ENCODE results near the gene SLC2A11. TPM values are rescaled to one million over a fixed set of nuclear protein-coding genes. Genes with fewer than 3 reads are reported as not detected.

The SLC2A11 gene
- total and polyA plus RNA-seq, 2 donors (not counting 1 experiment from before 2014, with no cell fraction given), result 3.9 to 14.9 TPM

GRCh38 chr22:23883658-23884057 lies 26.0 kb downstream of the SLC2A11 start:
- Histone ChIP-seq H4K20me1 (ENCODE audit: control insufficient read depth, extremely low read depth, insufficient read depth, low read length) (no peaks in the 10 kb centered on the region), H3K36me3 (ENCODE audit: control insufficient read depth, insufficient read depth, low read length) (no peaks in the 10 kb centered on the region), H2AFZ (ENCODE audit: low read length) (no peak overlapping the region), H3K27me3 (ENCODE audit: control insufficient read depth, insufficient read depth, low read length) (no peaks in the 10 kb centered on the region), H3K4me3 (replicated peaks in 1 of 4; ENCODE audit: control extremely low read depth in 1 of 4, insufficient read depth in 1 of 4, low read depth in 3 of 4, low read length in 4 of 4) (no peak overlapping the region), H3K4me1 (ENCODE audit: control insufficient read depth, extremely low read depth, insufficient read depth, low read length) (peaks cover 3% of the 10 kb centered on the region), H3K4me2 (ENCODE audit: extremely low read depth, insufficient read depth, low read length) (no peak overlapping the region), H3K9me3 (ENCODE audit: control insufficient read depth, insufficient read depth, low read depth, low read length) (no peaks in the 10 kb centered on the region), H3K79me2 (ENCODE audit: control insufficient read depth, insufficient read depth, low read length) (no peaks in the 10 kb centered on the region), H3K9ac (ENCODE audit: insufficient read depth, low read length) (no peak overlapping the region), H3K27ac (ENCODE audit: insufficient read depth, low read length) (no peak overlapping the region)
- DNase-seq (ENCODE audit: low read depth in 2 of 2), result no peak
- TF ChIP-seq EZH2 (IDR thresholded peaks at IDR 0.05; ENCODE audit: low read length, missing control alignments), result no peak
- no peak for TF ChIP-seq CTCF (conservative IDR thresholded peaks at IDR 0.05 in 1 of 2, IDR thresholded peaks at IDR 0.05 in 1 of 2; ENCODE audit: low read depth in 1 of 2, low read length in 2 of 2)

GRCh38 chr22:23884140-23884539 lies 26.5 kb downstream of the SLC2A11 start:
- Histone ChIP-seq H4K20me1 (ENCODE audit: control insufficient read depth, extremely low read depth, insufficient read depth, low read length) (no peaks in the 10 kb centered on the region), H3K4me3 (replicated peaks in 1 of 4; ENCODE audit: control extremely low read depth in 1 of 4, insufficient read depth in 1 of 4, low read depth in 3 of 4, low read length in 4 of 4) (no peak overlapping the region), H2AFZ (ENCODE audit: low read length) (no peak overlapping the region), H3K27ac (ENCODE audit: insufficient read depth, low read length) (no peak overlapping the region), H3K36me3 (ENCODE audit: control insufficient read depth, insufficient read depth, low read length) (no peaks in the 10 kb centered on the region), H3K4me1 (ENCODE audit: control insufficient read depth, extremely low read depth, insufficient read depth, low read length) (peaks cover 3% of the 10 kb centered on the region), H3K27me3 (ENCODE audit: control insufficient read depth, insufficient read depth, low read length) (no peaks in the 10 kb centered on the region), H3K9ac (ENCODE audit: insufficient read depth, low read length) (no peak overlapping the region), H3K79me2 (ENCODE audit: control insufficient read depth, insufficient read depth, low read length) (no peaks in the 10 kb centered on the region), H3K4me2 (ENCODE audit: extremely low read depth, insufficient read depth, low read length) (no peak overlapping the region), H3K9me3 (ENCODE audit: control insufficient read depth, insufficient read depth, low read depth, low read length) (no peaks in the 10 kb centered on the region)
- DNase-seq (ENCODE audit: low read depth in 2 of 2), result no peak
- TF ChIP-seq CTCF (conservative IDR thresholded peaks at IDR 0.05 in 1 of 2, IDR thresholded peaks at IDR 0.05 in 1 of 2; ENCODE audit: low read depth in 1 of 2, low read length in 2 of 2) (no peak), EZH2 (IDR thresholded peaks at IDR 0.05; ENCODE audit: low read length, missing control alignments) (no peak)

- TF ChIP-seq EZH2 (IDR thresholded peaks at IDR 0.05; ENCODE audit: low read length, missing control alignments) (no peak), CTCF (conservative IDR thresholded peaks at IDR 0.05 in 1 of 2, IDR thresholded peaks at IDR 0.05 in 1 of 2; ENCODE audit: low read depth in 1 of 2, low read length in 2 of 2) (no peak)
- Histone ChIP-seq H3K79me2 (ENCODE audit: control insufficient read depth, insufficient read depth, low read length) (no peaks in the 10 kb centered on the region), H4K20me1 (ENCODE audit: control insufficient read depth, extremely low read depth, insufficient read depth, low read length) (no peaks in the 10 kb centered on the region), H3K9me3 (ENCODE audit: control insufficient read depth, insufficient read depth, low read depth, low read length) (no peaks in the 10 kb centered on the region), H2AFZ (ENCODE audit: low read length) (peak overlapping the region; percentile 68), H3K4me1 (ENCODE audit: control insufficient read depth, extremely low read depth, insufficient read depth, low read length) (peaks cover 6% of the 10 kb centered on the region), H3K36me3 (ENCODE audit: control insufficient read depth, insufficient read depth, low read length) (no peaks in the 10 kb centered on the region), H3K4me3 (replicated peaks in 1 of 4; ENCODE audit: control extremely low read depth in 1 of 4, insufficient read depth in 1 of 4, low read depth in 3 of 4, low read length in 4 of 4) (no peak overlapping the region), H3K27me3 (ENCODE audit: control insufficient read depth, insufficient read depth, low read length) (no peaks in the 10 kb centered on the region), H3K9ac (ENCODE audit: insufficient read depth, low read length) (peak overlapping the region; percentile 55), H3K4me2 (ENCODE audit: extremely low read depth, insufficient read depth, low read length) (peak overlapping the region; percentile 35), H3K27ac (ENCODE audit: insufficient read depth, low read length) (peak overlapping the region; percentile 77)
- DNase-seq (ENCODE audit: low read depth in 2 of 2), result peak; percentile 14 to 42
These were observed 31.1 kb downstream of the SLC2A11 start for GRCh38 chr22:23888615-23889401.
